NCI-H446 (cell line): ENCODE data around the gene LIFR.

Source experiments
- DNase-seq, 2 experiments: peaks; one replicate each; lab custom pipeline; 2025; lab: John Stamatoyannopoulos, UW

LIFR gene

DNA sequence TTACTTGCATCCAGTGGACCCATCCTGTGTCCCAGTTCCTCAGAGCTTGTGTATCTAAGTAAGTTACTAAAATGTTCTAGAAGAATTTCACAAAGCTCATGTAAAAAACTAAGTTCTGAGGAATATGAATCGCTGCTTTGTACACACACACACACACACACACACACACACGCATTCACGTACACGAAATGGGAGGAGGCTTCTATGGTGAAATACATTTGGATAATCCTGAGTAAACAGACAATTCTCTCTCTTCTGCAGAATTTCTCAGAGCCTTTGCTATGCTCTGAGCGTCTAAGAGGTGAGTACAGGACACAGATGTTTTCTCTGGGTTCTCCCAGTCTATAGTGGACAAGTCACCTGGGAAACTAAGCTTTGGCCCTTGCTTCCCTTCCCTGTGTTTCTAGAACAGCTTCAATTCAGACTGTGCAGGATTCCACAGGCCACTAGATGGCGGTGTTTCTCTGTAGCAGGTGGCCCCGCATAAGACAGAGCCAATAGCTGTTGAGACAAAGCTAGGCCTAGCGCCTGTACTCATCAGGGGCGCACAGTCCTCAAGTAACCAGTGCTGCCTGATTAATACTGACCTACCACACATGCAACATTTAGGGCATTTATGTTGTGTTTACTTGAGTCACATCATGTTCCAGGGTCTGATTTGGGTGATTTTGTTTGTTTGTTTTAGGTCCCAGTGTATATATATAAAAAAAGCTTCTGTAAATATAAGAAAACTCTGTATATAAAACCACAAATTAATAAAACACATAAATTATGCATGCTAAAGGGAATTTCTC, 114.8 kb downstream of the LIFR start:
- DNase-seq = peak; percentile 84 to 93

DNA sequence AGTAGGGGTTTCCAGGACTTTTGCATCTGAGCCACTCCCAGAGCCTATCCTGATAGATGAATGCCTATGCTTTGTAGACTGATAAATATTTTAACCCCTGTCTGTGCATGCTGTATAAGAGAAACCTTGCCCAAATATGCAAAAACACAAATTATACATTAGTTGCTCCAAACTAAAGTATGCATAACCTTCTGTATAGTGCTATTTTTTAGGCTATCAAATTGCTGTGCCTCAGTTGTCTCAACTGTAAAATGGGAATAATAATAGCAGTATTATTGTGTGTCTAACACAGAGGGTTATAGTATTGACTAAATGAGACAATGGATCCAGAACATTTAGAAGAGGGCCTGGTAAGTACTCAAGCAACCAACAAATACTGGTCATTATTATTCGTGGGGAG, 117.7 kb downstream of the LIFR start:
- DNase-seq = no peak

DNA sequence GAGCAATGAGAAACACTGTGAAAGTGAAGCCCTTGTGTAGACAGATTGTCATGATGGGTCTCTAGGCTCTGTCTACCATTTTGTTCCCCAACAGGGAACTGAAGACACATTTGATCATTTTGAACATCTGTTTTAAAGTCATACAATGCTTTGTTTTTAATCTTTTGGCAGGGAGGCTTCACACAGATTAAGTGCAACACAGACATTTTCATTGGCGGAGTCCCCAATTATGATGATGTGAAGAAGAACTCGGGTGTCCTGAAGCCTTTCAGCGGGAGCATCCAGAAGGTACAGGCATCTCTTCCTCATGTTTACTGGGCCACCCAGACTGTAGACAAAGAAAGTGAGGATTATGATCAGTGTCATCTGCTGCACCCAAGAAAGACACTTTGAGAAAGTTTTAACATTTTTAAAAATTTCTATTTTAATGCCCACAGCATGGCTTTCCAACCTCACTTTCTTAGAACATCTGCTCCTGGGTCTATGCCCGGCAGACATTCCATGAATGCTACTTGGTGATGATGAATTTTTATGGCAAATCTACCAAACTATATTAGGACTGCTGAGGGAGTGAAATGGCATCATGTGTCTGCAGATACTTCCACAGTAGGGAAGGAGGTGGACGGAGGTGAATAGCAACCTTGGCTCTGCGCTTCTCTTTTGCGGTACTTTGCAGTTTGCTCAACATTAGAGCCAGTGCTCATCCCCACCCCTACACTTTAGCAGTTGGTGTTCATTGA, 121.3 kb downstream of the LIFR start:
- DNase-seq = no peak

DNA sequence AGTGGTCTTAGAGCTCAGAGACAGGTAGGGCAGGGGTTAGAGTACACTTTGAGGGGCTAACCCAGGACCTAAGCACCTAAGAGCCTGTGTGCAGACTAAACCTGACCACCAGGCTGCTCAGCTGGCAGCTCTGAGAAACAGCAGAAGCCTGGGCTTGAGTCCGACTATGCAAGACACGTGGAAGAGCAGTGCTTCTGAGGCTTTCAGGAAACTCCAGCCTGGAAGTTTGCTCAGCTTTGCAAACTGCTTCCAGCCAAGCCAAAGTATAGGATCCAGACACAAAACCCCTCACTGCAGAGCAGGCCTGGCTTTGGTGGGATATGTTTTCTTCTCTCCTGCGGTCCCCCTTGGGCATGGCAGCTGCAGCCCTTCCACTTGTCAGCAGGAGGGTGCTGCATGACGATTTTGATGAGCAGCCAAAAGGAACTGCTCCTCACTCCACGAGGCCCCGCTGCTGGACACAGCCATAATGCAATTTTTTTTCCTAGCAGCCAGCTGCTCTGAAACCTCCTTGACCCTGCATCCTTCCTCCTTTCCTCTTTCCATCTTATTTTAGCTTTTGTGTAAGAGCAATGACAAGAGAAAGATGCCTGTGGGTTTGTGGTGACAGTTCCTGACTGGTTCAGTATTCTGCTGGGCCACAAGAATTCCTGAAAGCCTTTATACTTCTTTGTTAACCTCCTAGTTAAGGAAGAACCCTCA, 123.1 kb downstream of the LIFR start:
- no peak for DNase-seq

DNA sequence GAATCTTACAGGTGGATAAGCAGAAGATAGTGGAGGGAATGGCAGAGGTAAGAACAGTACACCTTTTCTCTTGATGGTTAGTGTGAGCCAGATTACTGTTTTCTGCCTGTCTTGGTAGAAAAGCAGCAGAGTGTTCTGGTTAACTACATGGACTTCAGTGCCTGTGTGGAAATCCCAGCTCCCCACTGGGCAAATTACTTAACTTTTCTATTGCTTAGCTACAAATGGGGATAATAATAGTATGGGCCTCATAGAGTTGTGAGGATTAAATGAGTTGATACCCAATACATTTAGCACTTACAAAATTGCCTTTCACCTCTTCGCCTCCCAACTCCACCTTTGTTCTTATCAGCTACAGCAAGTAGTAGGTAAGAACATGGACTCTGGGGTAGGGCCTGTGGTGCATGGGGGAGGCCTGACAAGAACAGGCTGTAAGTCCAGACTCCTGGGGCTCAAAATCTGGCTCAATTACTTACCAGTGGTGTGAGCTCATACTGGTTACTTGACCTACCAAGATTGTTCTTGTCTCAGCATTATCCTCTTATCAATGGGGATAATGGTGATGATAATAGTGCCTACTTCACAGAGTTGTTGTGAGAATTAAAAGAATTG, 125.1 kb downstream of the LIFR start:
- DNase-seq = no peak

DNA sequence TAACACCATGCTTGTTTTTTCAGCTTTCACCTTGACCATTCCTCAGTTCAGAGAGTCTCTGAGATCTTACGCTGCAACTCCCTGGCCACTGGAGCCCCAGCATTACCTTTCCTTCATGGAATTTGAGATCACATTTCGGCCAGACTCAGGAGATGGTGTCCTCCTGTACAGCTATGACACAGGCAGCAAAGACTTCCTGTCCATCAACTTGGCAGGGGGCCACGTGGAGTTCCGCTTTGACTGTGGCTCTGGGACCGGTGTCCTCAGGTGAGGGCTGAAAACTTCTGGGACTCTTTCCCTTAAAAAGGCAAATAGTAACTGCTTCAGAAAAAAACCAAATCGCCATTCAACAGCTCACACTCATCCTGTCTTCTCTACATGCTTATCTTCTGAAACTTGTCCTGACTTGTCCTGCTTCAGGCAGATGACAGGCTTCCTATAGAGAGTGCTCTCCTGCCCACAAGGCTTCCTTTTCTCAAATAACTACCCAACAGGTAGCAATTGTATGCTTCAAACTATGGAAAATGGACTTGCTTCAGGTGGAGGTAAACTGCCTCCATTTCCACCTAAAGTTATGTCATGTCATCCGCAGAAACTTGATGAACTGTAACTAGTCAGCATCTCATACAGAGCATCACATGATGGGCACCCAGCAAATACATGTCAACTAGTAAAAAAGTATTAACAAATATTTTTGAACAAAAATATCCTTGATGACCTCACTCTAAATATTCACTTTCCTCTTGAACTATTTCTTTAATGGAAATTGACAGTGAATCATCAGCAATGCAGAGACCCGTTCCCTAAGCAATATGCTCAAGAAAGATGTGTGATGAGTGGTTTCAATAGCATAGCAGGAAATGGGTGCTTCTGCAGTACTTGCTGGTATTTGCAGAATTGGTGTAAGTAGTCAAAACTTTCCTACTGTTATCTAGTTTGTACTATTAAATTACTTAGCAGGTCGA, 129.2 kb downstream of the LIFR start:
- DNase-seq = no peak

- DNase-seq = no peak
Observed at GRCh38 chr5:38426490-38426889, 130.0 kb downstream of the LIFR start.
